ENCODE measurements around the gene GRK2. TPM values are rescaled to one million over a fixed set of nuclear protein-coding genes. Genes with fewer than 3 reads are reported as not detected.

Gene GRK2
- polyA plus RNA-seq, 4 donors: 45.6 to 65.0 (median 49.0) TPM

Other genes with a start within 250 kb of the GRK2 start
- under 1 TPM; 0.18 to 0.46 (median 0.19) TPM for gene SYT12, start 243.3 kb upstream of the GRK2 start, polyA plus RNA-seq (ENCODE audit: insufficient read length in 4 of 4)
- 10 to 100 TPM in 2 of 4 donors, 1 to 10 TPM in 2; 6.2 to 11.3 (median 9.3) TPM for gene RHOD, start 209.6 kb upstream of the GRK2 start, polyA plus RNA-seq (ENCODE audit: insufficient read length in 4 of 4)
- gene KDM2A, start 147.2 kb upstream of the GRK2 start, polyA plus RNA-seq (ENCODE audit: insufficient read length in 4 of 4): 10 to 100 TPM; 72.3 to 82.1 (median 75.9) TPM
- 10 to 100 TPM; 21.3 to 32.9 (median 27.4) TPM for gene ANKRD13D, start 22.8 kb downstream of the GRK2 start, polyA plus RNA-seq (ENCODE audit: insufficient read length in 4 of 4)
- gene SSH3, start 37.1 kb downstream of the GRK2 start, polyA plus RNA-seq (ENCODE audit: insufficient read length in 4 of 4): 10 to 100 TPM; 24.3 to 32.3 (median 24.6) TPM
- gene POLD4, start 87.1 kb downstream of the GRK2 start, polyA plus RNA-seq (ENCODE audit: insufficient read length in 4 of 4): 10 to 100 TPM; 18.7 to 36.1 (median 23.9) TPM
- 1 to 10 TPM; 4.5 to 6.3 (median 5.1) TPM for gene CLCF1, start 107.1 kb downstream of the GRK2 start, polyA plus RNA-seq (ENCODE audit: insufficient read length in 4 of 4)
- gene RAD9A, start 125.5 kb downstream of the GRK2 start, polyA plus RNA-seq (ENCODE audit: insufficient read length in 4 of 4): 10 to 100 TPM; 20.1 to 27.3 (median 21.6) TPM
- gene PPP1CA, start 135.4 kb downstream of the GRK2 start, polyA plus RNA-seq (ENCODE audit: insufficient read length in 4 of 4): 100 to 1,000 TPM; 146 to 188 (median 155) TPM
- 1 to 10 TPM; 3.3 to 7.6 (median 5.1) TPM for gene TBC1D10C, start 137.6 kb downstream of the GRK2 start, polyA plus RNA-seq (ENCODE audit: insufficient read length in 4 of 4)
- gene CARNS1, start 149.2 kb downstream of the GRK2 start, polyA plus RNA-seq (ENCODE audit: insufficient read length in 4 of 4): 1 to 10 TPM; 1.7 to 2.5 (median 2.3) TPM
- 10 to 100 TPM; 44.3 to 51.8 (median 45.4) TPM for gene RPS6KB2, start 162.0 kb downstream of the GRK2 start, polyA plus RNA-seq (ENCODE audit: insufficient read length in 4 of 4)
- gene PTPRCAP, start 171.2 kb downstream of the GRK2 start, polyA plus RNA-seq (ENCODE audit: insufficient read length in 4 of 4): 1 to 10 TPM in 3 of 4 donors, under 1 TPM in 1; 0.96 to 2.7 (median 1.4) TPM
- 10 to 100 TPM; 61.7 to 88.8 (median 66.6) TPM for gene CORO1B, start 177.0 kb downstream of the GRK2 start, polyA plus RNA-seq (ENCODE audit: insufficient read length in 4 of 4)
- gene GPR152, start 186.3 kb downstream of the GRK2 start, polyA plus RNA-seq (ENCODE audit: insufficient read length in 4 of 4): not detected
- gene CABP4, start 188.9 kb downstream of the GRK2 start, polyA plus RNA-seq (ENCODE audit: insufficient read length in 4 of 4): under 1 TPM; 0.20 to 0.74 (median 0.41) TPM
- gene TMEM134, start 202.8 kb downstream of the GRK2 start, polyA plus RNA-seq (ENCODE audit: insufficient read length in 4 of 4): 10 to 100 TPM; 43.8 to 73.6 (median 49.3) TPM
- 10 to 100 TPM; 55.4 to 71.8 (median 59.1) TPM for gene AIP, start 216.6 kb downstream of the GRK2 start, polyA plus RNA-seq (ENCODE audit: insufficient read length in 4 of 4)
- 10 to 100 TPM; 25.7 to 43.7 (median 32.1) TPM for gene PITPNM1, start 238.9 kb downstream of the GRK2 start, polyA plus RNA-seq (ENCODE audit: insufficient read length in 4 of 4)
- 10 to 100 TPM; 41.6 to 75.9 (median 49.0) TPM for gene CDK2AP2, start 241.7 kb downstream of the GRK2 start, polyA plus RNA-seq (ENCODE audit: insufficient read length in 4 of 4)